Sigmoid colon (tissue), 7 donors: ENCODE measurements around the gene CDK2. TPM values are rescaled to one million over a fixed set of nuclear protein-coding genes. Genes with fewer than 3 reads are reported as not detected.

Experiments
- DNase-seq: peaks from one replicate; pipeline ENCODE4 v3.0.0-alpha.2; 2019
- H3K27ac ChIP-seq, 4 donors: fragments of 200-600 bp; sonication (generic); one replicate each; pipeline ENCODE4 v1.5.1; 2016 to 2019; ENCODE audit warnings: mild to moderate bottlenecking in 1 of 4
- H3K27me3 ChIP-seq, 3 donors: fragments of 200-600 bp; sonication (generic); one replicate each; pipeline ENCODE4 v1.5.1; 2019; ENCODE audit warnings: mild to moderate bottlenecking in 1 of 3
- H3K36me3 ChIP-seq, 4 donors: fragments of 200-600 bp; sonication (generic); one replicate each; pipeline ENCODE4 v1.5.1; 2016 to 2019
- H3K4me1 ChIP-seq, 4 donors: fragments of 200-600 bp; sonication (generic); one replicate each; pipeline ENCODE4 v1.5.1; 2017 to 2019
- H3K4me3 ChIP-seq, 4 donors: fragments of 200-600 bp; sonication (generic); one replicate each; pipeline ENCODE4 v1.5.1; 2017 to 2019; ENCODE audit warnings: mild to moderate bottlenecking in 2 of 4, moderate library complexity in 1 of 4
- H3K9me3 ChIP-seq, 4 donors: fragments of 200-600 bp in 3 of 4; sonication (generic) in 3 of 4; one replicate each; pipeline versions ENCODE4 v1.5.1 to v1.6.1; 2013 to 2019
- EP300 ChIP-seq, 4 donors: sonication (generic); formaldehyde crosslinking; IDR thresholded peaks; one replicate each; pipeline ENCODE4 v1.6.1; 2017; ENCODE audit warnings: antibody characterized with exemption in 4 of 4
- POLR2A ChIP-seq, 2 donors: fragments of 450-650 bp; IDR thresholded peaks; one replicate each; pipeline ENCODE4 v1.6.1; 2016; ENCODE audit warnings: antibody characterized with exemption in 2 of 2, mild to moderate bottlenecking in 2 of 2, moderate library complexity in 2 of 2
- POLR2AphosphoS5 ChIP-seq, 4 donors: sonication (generic); formaldehyde crosslinking; IDR thresholded peaks; one replicate each; pipeline ENCODE4 v1.6.1; 2017; ENCODE audit warnings: antibody characterized with exemption in 4 of 4
- WGBS, 2 donors: extraction: QIAGEN DNeasy Blood & Tissue Kit; methylation state at CpG; one replicate each; pipeline ENCODE4 v1.1.7; 2013; 5-methylcytosine and 5-hydroxymethylcytosine counted together
- intact Hi-C: fragments of 100-400 bp; cut with DNase I; formaldehyde crosslinking; loops from one replicate; pipeline ENCODE4 v1.15.1; 2023
- polyA plus RNA-seq, 3 donors: library from polyadenylated mRNA; stranded (reverse); fragments of 200-250 nt; gene quantifications; one replicate each; pipeline ENCODE4 v1.2.3, GENCODE V29; 2013
- total RNA-seq, 4 donors: library from RNA; depleted of rRNA; stranded (reverse); fragments of >200 nt; gene quantifications; one replicate each; pipeline ENCODE4 v1.1.0, GENCODE V29; 2016
- TF ChIP-seq, protein P1 (sequence below), 4 experiments: fragments of 450-650 bp in 3 of 4; fragments of 200-600 bp in 1 of 4; IDR thresholded peaks; one replicate each; pipeline ENCODE4 v1.5.1; 2016 to 2019; ENCODE audit warnings: antibody characterized with exemption in 4 of 4, mild to moderate bottlenecking in 3 of 4, moderate library complexity in 2 of 4
- donor health status: healthy with polysubstance abuse.
- donor health status: Bipolar disorder and iron deficiency.
- donor health status: healthy.

CDK2 gene
- total and polyA plus RNA-seq, 7 donors: 7.2 to 27.7 (median 18.0) TPM

DNA sequence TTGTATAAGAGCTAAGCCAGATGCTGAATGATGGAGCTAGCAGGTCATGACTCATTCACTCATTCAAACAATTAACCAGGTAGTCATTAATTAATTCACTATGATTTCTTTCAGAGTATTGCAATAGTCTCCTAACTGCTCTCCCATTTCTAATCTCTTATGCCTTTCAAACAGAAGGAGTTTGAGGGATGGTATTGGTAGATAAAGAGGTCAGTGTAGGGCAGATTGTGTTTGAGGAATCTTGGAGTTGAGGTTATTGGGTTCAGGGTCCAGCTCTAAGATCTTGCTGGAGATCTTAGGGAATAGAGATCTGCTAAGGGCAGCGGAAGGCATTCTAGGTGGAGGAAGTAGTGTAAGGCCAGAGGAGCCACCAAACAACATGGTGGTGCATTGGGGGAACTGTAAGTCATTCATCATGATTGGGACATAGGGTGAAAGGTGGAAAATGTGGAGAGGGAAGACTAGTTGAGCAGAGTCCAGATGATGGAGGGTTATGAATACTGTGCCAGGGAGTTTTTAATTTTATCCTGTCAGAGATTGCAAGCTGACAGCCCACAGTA is 24.0 kb upstream of the CDK2 start:
- WGBS, 2 donors: 97 to 98% methylated on average over 1 of the region's 1 CpG
- Histone ChIP-seq H3K36me3 (peaks cover 0 to 33% (median 2%) of the 10 kb centered on the region in 4 donors), H3K27me3 (no peaks in the 10 kb centered on the region)

DNA sequence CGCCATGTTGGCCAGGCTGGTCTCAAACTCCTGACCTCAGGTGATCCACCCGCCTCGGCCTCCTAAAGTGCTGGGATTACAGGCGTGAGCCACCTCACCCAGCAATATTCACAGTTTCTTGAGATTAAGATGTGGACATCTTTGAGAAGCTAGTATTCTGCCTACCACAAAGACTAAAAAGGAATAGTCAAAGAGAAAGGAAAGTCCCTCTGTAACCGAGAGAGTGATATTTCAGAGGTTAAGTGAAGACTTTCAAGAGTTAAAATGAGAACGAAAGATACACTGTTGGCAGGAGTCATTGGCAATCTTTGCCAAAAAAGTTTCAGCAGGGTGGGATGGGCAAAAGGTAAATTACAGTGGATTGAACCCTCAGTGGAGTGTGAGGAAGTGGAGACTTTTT is 20.1 kb upstream of the CDK2 start:
- Histone ChIP-seq H3K27me3 (no peaks in the 10 kb centered on the region), H3K27ac (no peak overlapping the region), H3K36me3 (peaks cover 0 to 38% (median 5%) of the 10 kb centered on the region in 4 donors), H3K4me1 (no peaks in the 10 kb centered on the region), H3K4me3 (no peak overlapping the region), H3K9me3 (no peaks in the 10 kb centered on the region)
- intact Hi-C loops: no loop called here
- WGBS, 2 donors: 79 to 89% methylated on average over 6 of the region's 6 CpGs
- DNase-seq: no peak
- TF ChIP-seq POLR2A (IDR thresholded peaks at IDR 0.05) (no peak), EP300 (IDR thresholded peaks at IDR 0.05) (no peak), POLR2AphosphoS5 (IDR thresholded peaks at IDR 0.05) (no peak)
- TF ChIP-seq, protein P1, sequence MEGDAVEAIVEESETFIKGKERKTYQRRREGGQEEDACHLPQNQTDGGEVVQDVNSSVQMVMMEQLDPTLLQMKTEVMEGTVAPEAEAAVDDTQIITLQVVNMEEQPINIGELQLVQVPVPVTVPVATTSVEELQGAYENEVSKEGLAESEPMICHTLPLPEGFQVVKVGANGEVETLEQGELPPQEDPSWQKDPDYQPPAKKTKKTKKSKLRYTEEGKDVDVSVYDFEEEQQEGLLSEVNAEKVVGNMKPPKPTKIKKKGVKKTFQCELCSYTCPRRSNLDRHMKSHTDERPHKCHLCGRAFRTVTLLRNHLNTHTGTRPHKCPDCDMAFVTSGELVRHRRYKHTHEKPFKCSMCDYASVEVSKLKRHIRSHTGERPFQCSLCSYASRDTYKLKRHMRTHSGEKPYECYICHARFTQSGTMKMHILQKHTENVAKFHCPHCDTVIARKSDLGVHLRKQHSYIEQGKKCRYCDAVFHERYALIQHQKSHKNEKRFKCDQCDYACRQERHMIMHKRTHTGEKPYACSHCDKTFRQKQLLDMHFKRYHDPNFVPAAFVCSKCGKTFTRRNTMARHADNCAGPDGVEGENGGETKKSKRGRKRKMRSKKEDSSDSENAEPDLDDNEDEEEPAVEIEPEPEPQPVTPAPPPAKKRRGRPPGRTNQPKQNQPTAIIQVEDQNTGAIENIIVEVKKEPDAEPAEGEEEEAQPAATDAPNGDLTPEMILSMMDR (IDR thresholded peaks at IDR 0.05): no peak

More for the DNA sequence above, 24.0 kb upstream of the CDK2 start:
- Histone ChIP-seq H3K4me3 (no peak overlapping the region), H3K27ac (no peak overlapping the region), H3K9me3 (no peaks in the 10 kb centered on the region), H3K4me1 (peaks cover 0 to 10% (median 7%) of the 10 kb centered on the region in 4 donors)
- intact Hi-C loops: no loop called here
- TF ChIP-seq, protein P1 (IDR thresholded peaks at IDR 0.05): no peak
- TF ChIP-seq EP300 (IDR thresholded peaks at IDR 0.05) (no peak), POLR2A (IDR thresholded peaks at IDR 0.05) (no peak), POLR2AphosphoS5 (IDR thresholded peaks at IDR 0.05) (no peak)
- no peak for DNase-seq

DNA sequence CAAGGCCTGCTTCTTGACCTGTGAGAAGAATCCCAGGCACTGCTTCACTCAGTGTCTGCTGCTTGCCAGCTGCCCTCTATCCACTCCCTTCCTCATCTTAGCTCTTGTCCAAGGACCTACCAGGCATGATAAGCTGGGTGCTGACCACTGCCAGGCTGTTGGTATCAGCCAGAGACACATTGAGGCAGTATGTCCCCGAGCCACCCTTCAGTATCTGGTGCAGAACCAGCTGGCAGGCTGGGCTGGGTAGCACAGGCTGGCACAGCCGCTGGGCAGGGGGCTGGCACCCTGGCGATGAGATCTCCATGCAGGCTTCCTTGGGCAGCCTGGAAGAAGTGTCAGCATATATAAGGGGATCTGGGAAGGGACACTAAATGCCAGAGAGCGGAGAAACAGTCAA is 11.3 kb upstream of the CDK2 start:
- Histone ChIP-seq H3K9me3 (no peaks in the 10 kb centered on the region), H3K4me1 (no peaks in the 10 kb centered on the region), H3K4me3 (no peak overlapping the region), H3K27me3 (no peaks in the 10 kb centered on the region), H3K36me3 (peaks cover 0 to 25% (median 12%) of the 10 kb centered on the region in 4 donors), H3K27ac (no peak overlapping the region)
- TF ChIP-seq POLR2A (IDR thresholded peaks at IDR 0.05) (no peak), EP300 (IDR thresholded peaks at IDR 0.05) (no peak), POLR2AphosphoS5 (IDR thresholded peaks at IDR 0.05) (no peak)
- TF ChIP-seq, protein P1 (IDR thresholded peaks at IDR 0.05): no peak
- no peak for DNase-seq
- intact Hi-C loops: no loop called here
- WGBS, 2 donors: 89 to 93% methylated on average over 4 of the region's 4 CpGs

DNA sequence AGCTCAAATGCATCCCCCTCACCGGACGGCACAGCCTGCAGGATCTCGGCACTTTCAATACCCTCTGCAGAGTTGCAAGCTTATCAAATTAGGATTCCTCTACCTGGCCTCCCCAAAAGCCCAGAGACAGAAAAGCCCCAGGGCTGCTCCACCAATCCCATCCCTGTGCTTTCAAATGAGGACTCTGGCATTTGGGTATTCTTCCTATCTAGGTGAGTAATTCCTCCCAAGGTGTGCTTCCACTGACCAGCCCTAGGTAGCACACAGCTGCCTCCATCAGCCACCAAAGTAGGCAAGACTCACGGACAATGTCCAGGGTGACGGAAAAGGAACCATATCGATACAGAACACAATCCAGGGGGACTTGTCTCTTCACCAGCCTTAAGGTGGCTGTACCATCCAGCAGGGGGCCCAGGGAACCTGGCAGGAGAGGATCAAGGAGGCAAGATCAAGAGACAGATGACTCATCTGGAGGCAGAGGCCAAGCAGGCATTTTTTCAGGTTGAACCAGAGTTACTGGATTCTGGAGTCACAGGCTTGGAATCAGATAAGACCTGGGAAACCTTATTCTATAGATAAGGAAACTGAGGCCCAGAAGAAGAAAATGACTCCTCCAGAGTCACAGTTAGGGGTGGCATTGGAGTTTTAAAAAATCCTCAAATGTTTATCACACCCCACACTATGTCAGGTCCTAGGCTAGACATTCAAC is 10.7 kb upstream of the CDK2 start:
- intact Hi-C loops: no loop called here
- 91 to 94% methylated on average over 6 of the region's 6 CpGs for WGBS, 2 donors
- Histone ChIP-seq H3K4me3 (no peak overlapping the region), H3K27ac (no peak overlapping the region), H3K9me3 (no peaks in the 10 kb centered on the region), H3K36me3 (peaks cover 0 to 25% (median 12%) of the 10 kb centered on the region in 4 donors), H3K27me3 (no peaks in the 10 kb centered on the region), H3K4me1 (no peaks in the 10 kb centered on the region)
- no peak for DNase-seq
- TF ChIP-seq EP300 (IDR thresholded peaks at IDR 0.05) (no peak), POLR2AphosphoS5 (IDR thresholded peaks at IDR 0.05) (no peak), POLR2A (IDR thresholded peaks at IDR 0.05) (no peak)
- TF ChIP-seq, protein P1 (IDR thresholded peaks at IDR 0.05): no peak
